Mesenchymal stem cell (in vitro differentiated cells and primary cell): ENCODE results near the gene MCM3.

ENCODE experiments used
- DNase-seq: peaks from one replicate; pipeline ENCODE4 v3.0.0-alpha.2; 2013
- H2AFZ ChIP-seq: one replicate; pipeline ENCODE4 v1.6.1; 2013; ENCODE audit warnings: low read depth, mild to moderate bottlenecking, control low read depth, inconsistent platforms, low read length, moderate library complexity
- H2AK5ac ChIP-seq: 2 replicates; pipeline ENCODE4 v1.6.1; 2013; ENCODE audit warnings: low read length, moderate library complexity, mild to moderate bottlenecking, inconsistent platforms; ENCODE audit not compliant: severe bottlenecking
- H2BK120ac ChIP-seq: one replicate; pipeline ENCODE4 v1.6.1; 2013; ENCODE audit warnings: low read depth, mild to moderate bottlenecking, inconsistent platforms, low read length, moderate library complexity
- H2BK12ac ChIP-seq, 2 experiments: one replicate each; pipeline ENCODE4 v1.6.1; 2013; ENCODE audit warnings: inconsistent platforms in 2 of 2, low read length in 2 of 2, mild to moderate bottlenecking in 2 of 2, moderate library complexity in 2 of 2, control low read depth in 1 of 2
- H2BK15ac ChIP-seq: one replicate; pipeline ENCODE4 v1.6.1; 2013; ENCODE audit warnings: mild to moderate bottlenecking, low read depth, inconsistent platforms; ENCODE audit not compliant: poor library complexity, severe bottlenecking
- H2BK5ac ChIP-seq: 2 replicates; pipeline ENCODE4 v1.6.1; 2013; ENCODE audit warnings: low read depth, mild to moderate bottlenecking, low read length, control low read depth, inconsistent platforms; ENCODE audit not compliant: poor library complexity, severe bottlenecking
- H3K14ac ChIP-seq, 2 experiments: one replicate each; pipeline ENCODE4 v1.6.1; 2013; ENCODE audit warnings: inconsistent platforms in 2 of 2, low read length in 2 of 2, control low read depth in 1 of 2, mild to moderate bottlenecking in 1 of 2, moderate library complexity in 1 of 2
- H3K18ac ChIP-seq, 2 experiments: one replicate each; pipeline ENCODE4 v1.6.1; 2013; ENCODE audit warnings: inconsistent platforms in 2 of 2, low read length in 2 of 2, control low read depth in 1 of 2, low read depth in 1 of 2, mild to moderate bottlenecking in 1 of 2
- H3K23ac ChIP-seq, 2 experiments: one replicate each; pipeline ENCODE4 v1.6.1; 2013; ENCODE audit warnings: inconsistent platforms in 2 of 2, low read length in 2 of 2, mild to moderate bottlenecking in 2 of 2, moderate library complexity in 2 of 2, control low read depth in 1 of 2
- H3K27ac ChIP-seq: 2 replicates; pipeline ENCODE4 v1.5.1; 2013; ENCODE audit warnings: mild to moderate bottlenecking, moderate library complexity, low read length, control low read depth, inconsistent platforms; ENCODE audit not compliant: poor library complexity, severe bottlenecking
- H3K27me3 ChIP-seq, 2 experiments: 2 replicates each; pipeline versions ENCODE4 v1.6.1 to v1.7.0; 2013; ENCODE audit warnings: low read length in 2 of 2, mild to moderate bottlenecking in 2 of 2, moderate library complexity in 2 of 2, control low read depth in 1 of 2, inconsistent platforms in 1 of 2; ENCODE audit not compliant: control insufficient read depth in 1 of 2, insufficient read depth in 1 of 2
- H3K36me3 ChIP-seq, 2 experiments: 2 replicates each; pipeline versions ENCODE4 v1.6.1 to v1.7.0; 2013; ENCODE audit warnings: low read length in 2 of 2, control low read depth in 1 of 2, inconsistent platforms in 1 of 2, low read depth in 1 of 2, mild to moderate bottlenecking in 1 of 2; ENCODE audit not compliant: insufficient read depth in 2 of 2, control insufficient read depth in 1 of 2
- H3K4ac ChIP-seq, 2 experiments: one replicate each; pipeline ENCODE4 v1.6.1; 2013; ENCODE audit warnings: inconsistent platforms in 2 of 2, low read length in 2 of 2, mild to moderate bottlenecking in 2 of 2, moderate library complexity in 2 of 2, control low read depth in 1 of 2, low read depth in 1 of 2
- H3K4me1 ChIP-seq: 2 replicates; pipeline ENCODE4 v1.6.1; 2013; ENCODE audit warnings: low read depth, low read length, control low read depth; ENCODE audit not compliant: control insufficient read depth, insufficient read depth
- H3K4me2 ChIP-seq: 2 replicates; pipeline ENCODE4 v1.6.1; 2013; ENCODE audit warnings: low read length, mild to moderate bottlenecking, inconsistent platforms; ENCODE audit not compliant: poor library complexity, severe bottlenecking
- H3K4me3 ChIP-seq, 2 experiments: 2 replicates each; pipeline versions ENCODE4 v1.5.1 to v1.7.0; 2013; ENCODE audit warnings: low read length in 2 of 2, mild to moderate bottlenecking in 2 of 2, control low read depth in 1 of 2, low read depth in 1 of 2; ENCODE audit not compliant: insufficient read depth in 1 of 2
- H3K79me1 ChIP-seq: replicated peaks from 2 replicates; pipeline ENCODE4 v1.6.1; 2013; ENCODE audit warnings: mild to moderate bottlenecking, control low read depth, low read length, inconsistent platforms; ENCODE audit not compliant: poor library complexity, severe bottlenecking
- H3K9ac ChIP-seq: 2 replicates; pipeline ENCODE4 v1.7.0; 2013; ENCODE audit warnings: mild to moderate bottlenecking, low read length, moderate library complexity
- H3K9me3 ChIP-seq: 2 replicates; pipeline ENCODE4 v1.7.0; 2013; ENCODE audit warnings: mild to moderate bottlenecking, low read length; ENCODE audit not compliant: control insufficient read depth
- H4K8ac ChIP-seq: one replicate; pipeline ENCODE4 v1.6.1; 2013; ENCODE audit warnings: inconsistent platforms, mild to moderate bottlenecking, low read length, moderate library complexity
- H4K91ac ChIP-seq: one replicate; pipeline ENCODE4 v1.6.1; 2013; ENCODE audit warnings: mild to moderate bottlenecking, low read length, inconsistent platforms
- WGBS: methylation state at CpG from one replicate; pipeline ENCODE4 v1.1.7; 2013; ENCODE audit warnings: mixed read lengths; 5-methylcytosine and 5-hydroxymethylcytosine counted together

The MCM3 gene

DNA sequence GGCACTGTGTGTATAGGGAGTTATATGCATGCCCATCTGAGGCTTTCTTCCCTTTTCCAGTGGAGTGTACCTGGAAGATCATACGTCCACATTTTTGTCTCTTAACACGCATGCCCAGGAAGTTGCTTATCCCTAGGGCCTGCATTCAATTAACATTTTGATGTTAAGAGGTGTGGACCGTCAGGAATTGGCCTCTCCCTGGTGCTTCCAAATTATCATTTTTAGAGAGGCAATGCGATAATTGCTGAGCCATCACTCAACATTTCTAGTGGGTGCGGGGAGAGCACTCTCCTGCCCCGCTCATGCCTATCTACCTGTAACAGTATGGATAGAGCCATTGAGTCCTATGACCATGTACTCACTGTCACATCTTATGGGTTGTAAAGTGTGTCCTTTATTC is 39.6 kb upstream of the MCM3 start:
- no peaks in the 10 kb centered on the region for H3K4me1 ChIP-seq
- 91% methylated on average over 5 of the region's 6 CpGs for WGBS

DNA sequence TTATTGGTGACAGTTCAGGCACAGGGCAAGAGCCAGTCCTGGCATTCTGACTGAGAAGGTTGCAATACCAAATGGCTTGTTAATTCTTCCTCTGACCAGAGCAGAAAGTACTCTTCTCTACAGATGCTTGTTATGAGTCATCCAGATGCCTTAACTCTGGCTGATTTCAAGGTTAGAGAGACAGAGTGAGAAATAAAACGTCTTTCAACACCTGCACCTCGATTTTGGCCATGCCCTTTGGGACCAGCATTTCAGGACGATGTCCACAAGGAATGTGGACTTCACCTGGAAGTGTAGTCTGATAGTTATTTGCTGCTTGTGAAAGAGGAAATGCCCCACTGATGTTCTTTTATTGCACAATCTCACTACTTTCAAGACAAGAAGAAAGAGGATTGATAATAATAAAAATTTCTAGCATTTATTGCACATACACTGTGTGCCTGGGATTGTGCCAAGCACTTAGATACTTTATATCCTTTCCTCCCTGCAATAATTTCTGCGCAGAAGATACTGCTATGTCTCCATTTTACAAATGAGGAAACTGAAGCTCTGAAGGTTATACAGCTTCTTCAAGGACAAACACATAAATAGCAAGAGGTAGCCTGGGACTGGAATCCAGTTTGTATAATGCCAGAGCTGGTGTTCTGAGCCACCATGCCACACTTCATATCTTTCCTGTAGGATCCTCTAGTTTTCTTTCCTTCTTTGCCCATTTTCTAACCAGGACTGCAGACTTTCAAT is 33.5 kb upstream of the MCM3 start:
- H3K18ac ChIP-seq, result no peak overlapping the region
- H3K9ac ChIP-seq, result no peak overlapping the region
- no peak overlapping the region for H3K4me2 ChIP-seq
- 53% methylated on average over 4 of the region's 4 CpGs for WGBS
- DNase-seq, result peak; percentile 71
- H2BK5ac ChIP-seq, result no peak overlapping the region
- no peaks in the 10 kb centered on the region for H3K79me1 ChIP-seq
- no peak overlapping the region for H4K8ac ChIP-seq
- no peak overlapping the region for H2AK5ac ChIP-seq
- H3K27ac ChIP-seq, result no peak overlapping the region
- H2AFZ ChIP-seq, result no peak overlapping the region
- no peak overlapping the region for H4K91ac ChIP-seq
- H3K27me3 ChIP-seq, result no peaks in the 10 kb centered on the region
- no peak overlapping the region for H3K23ac ChIP-seq
- H3K9me3 ChIP-seq, result no peaks in the 10 kb centered on the region
- H3K4me1 ChIP-seq, result no peaks in the 10 kb centered on the region
- no peak overlapping the region for H2BK12ac ChIP-seq
- H2BK15ac ChIP-seq, result no peak overlapping the region
- no peak overlapping the region for H3K4ac ChIP-seq
- H3K4me3 ChIP-seq, result no peak overlapping the region
- H3K14ac ChIP-seq, result no peak overlapping the region
- no peak overlapping the region for H2BK120ac ChIP-seq
- no peaks in the 10 kb centered on the region for H3K36me3 ChIP-seq

More for the DNA sequence above, 39.6 kb upstream of the MCM3 start:
- Histone ChIP-seq H3K18ac (no peak overlapping the region), H2AFZ (no peak overlapping the region), H2BK15ac (no peak overlapping the region), H2AK5ac (no peak overlapping the region), H4K91ac (no peak overlapping the region), H3K36me3 (no peaks in the 10 kb centered on the region), H4K8ac (no peak overlapping the region), H2BK12ac (no peak overlapping the region), H3K9me3 (no peaks in the 10 kb centered on the region), H3K23ac (no peak overlapping the region), H3K4ac (no peak overlapping the region), H2BK120ac (no peak overlapping the region), H3K27ac (no peak overlapping the region), H3K9ac (no peak overlapping the region), H3K79me1 (no peaks in the 10 kb centered on the region), H3K27me3 (no peaks in the 10 kb centered on the region), H3K4me3 (no peak overlapping the region), H3K14ac (no peak overlapping the region), H2BK5ac (no peak overlapping the region), H3K4me2 (no peak overlapping the region)
- no peak for DNase-seq

- Histone ChIP-seq H2AFZ (no peak overlapping the region), H3K4me3 (no peak overlapping the region), H4K8ac (no peak overlapping the region), H3K23ac (no peak overlapping the region), H3K9ac (no peak overlapping the region), H2BK12ac (no peak overlapping the region), H3K4me1 (no peaks in the 10 kb centered on the region), H2BK15ac (no peak overlapping the region), H3K9me3 (no peaks in the 10 kb centered on the region), H2BK5ac (no peak overlapping the region), H2AK5ac (no peak overlapping the region), H3K27me3 (no peaks in the 10 kb centered on the region), H3K4me2 (no peak overlapping the region), H3K79me1 (no peaks in the 10 kb centered on the region), H3K27ac (no peak overlapping the region), H4K91ac (no peak overlapping the region), H2BK120ac (no peak overlapping the region), H3K14ac (no peak overlapping the region), H3K36me3 (no peaks in the 10 kb centered on the region), H3K18ac (no peak overlapping the region), H3K4ac (no peak overlapping the region)
- WGBS, result 89% methylated on average over 1 of the region's 1 CpG
- DNase-seq, result no peak
Observed at GRCh38 chr6:52317211-52317610, 32.7 kb upstream of the MCM3 start.

DNA sequence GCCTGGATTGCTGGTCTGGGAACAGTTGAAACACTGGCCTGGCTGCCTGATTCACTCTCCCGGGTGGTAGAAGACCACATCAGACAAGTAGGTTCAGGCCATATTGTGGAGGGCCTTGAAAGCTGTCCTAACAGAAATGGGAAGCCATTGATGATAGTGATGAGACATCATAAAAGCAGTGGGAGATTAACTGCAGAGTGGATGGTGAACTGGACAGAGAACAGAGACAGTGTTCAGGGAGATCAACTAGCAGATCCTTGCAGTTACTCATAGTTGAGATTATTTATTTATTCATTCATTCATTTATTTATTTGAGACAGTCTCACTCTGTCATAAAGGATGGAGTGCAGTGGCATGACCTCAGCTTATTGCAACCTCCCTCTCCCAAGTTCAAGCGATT is 30.2 kb upstream of the MCM3 start:
- Histone ChIP-seq H3K27me3 (no peaks in the 10 kb centered on the region), H2AK5ac (no peak overlapping the region), H3K27ac (no peak overlapping the region), H3K4me3 (no peak overlapping the region), H2BK120ac (no peak overlapping the region), H2AFZ (no peak overlapping the region), H3K4ac (no peak overlapping the region), H3K18ac (no peak overlapping the region), H2BK15ac (no peak overlapping the region), H2BK12ac (no peak overlapping the region), H3K4me1 (no peaks in the 10 kb centered on the region), H3K9me3 (no peaks in the 10 kb centered on the region), H3K4me2 (no peak overlapping the region), H3K14ac (no peak overlapping the region), H3K79me1 (no peaks in the 10 kb centered on the region), H4K8ac (no peak overlapping the region), H4K91ac (no peak overlapping the region), H2BK5ac (no peak overlapping the region), H3K36me3 (no peaks in the 10 kb centered on the region), H3K9ac (no peak overlapping the region), H3K23ac (peak overlapping the region in 1 of 2 experiments; percentile 9)
- WGBS, result 83% methylated on average over 2 of the region's 2 CpGs
- DNase-seq, result no peak
